Colonic mucosa (tissue), 4 donors: ENCODE results near the gene GOLGA8B. TPM values are rescaled to one million over a fixed set of nuclear protein-coding genes. Genes with fewer than 3 reads are reported as not detected.
A peak's percentile ranks its signal among the peaks of the same experiment; 100 is the strongest.
"Not testable (repeated sequence)": the region's sequence is repeated elsewhere in the genome, so short reads cannot be mapped to it uniquely, and the experiment has no call there.

Experiments used
- DNase-seq: peaks from one replicate; pipeline ENCODE4 v3.0.0-alpha.2; 2020
- H3K27ac ChIP-seq: fragments of 200-600 bp; one replicate; pipeline ENCODE4 v1.8.0; 2021
- H3K27me3 ChIP-seq: fragments of 200-600 bp; one replicate; pipeline ENCODE4 v1.8.0; 2021
- H3K36me3 ChIP-seq: fragments of 200-600 bp; one replicate; pipeline ENCODE4 v1.8.0; 2021
- H3K4me1 ChIP-seq: fragments of 200-600 bp; one replicate; pipeline ENCODE4 v1.8.0; 2021; ENCODE audit warnings: mild to moderate bottlenecking
- H3K4me3 ChIP-seq: fragments of 200-600 bp; one replicate; pipeline ENCODE4 v1.8.0; 2021
- H3K9ac ChIP-seq, 2 donors: one replicate each; pipeline ENCODE4 v1.7.0; 2013; ENCODE audit warnings: control low read depth in 2 of 2, low read depth in 2 of 2, low read length in 2 of 2
- H3K9me3 ChIP-seq: fragments of 200-600 bp; one replicate; pipeline ENCODE4 v1.8.0; 2021
- intact Hi-C: fragments of 100-400 bp; cut with DNase I; formaldehyde crosslinking; loops from one replicate; pipeline ENCODE4 v1.14.1; 2022
- total RNA-seq, 2 donors: library from RNA; stranded (reverse); fragmentation: NEBNext Ultra II Directional in 1 of 2; extraction: Animal tissue kit (Norgen Biotek cat#: 25700) in 1 of 2; gene quantifications; one replicate each; pipeline ENCODE4 v1.2.1, GENCODE V29; 2021
- TF ChIP-seq, protein P1 (sequence below): fragments of 200-600 bp; IDR thresholded peaks from one replicate; pipeline ENCODE4 v1.8.0; 2022; ENCODE audit warnings: antibody characterized with exemption, mild to moderate bottlenecking
- donor health status: healthy.
- donor health status: DM: no; HTN: no; CAD: no.
- donor health status: DM: no; HTN: no; CAD: no.

GOLGA8B gene
- total RNA-seq, 2 donors from 2014 or later: 10.2 to 20.7 TPM

DNA sequence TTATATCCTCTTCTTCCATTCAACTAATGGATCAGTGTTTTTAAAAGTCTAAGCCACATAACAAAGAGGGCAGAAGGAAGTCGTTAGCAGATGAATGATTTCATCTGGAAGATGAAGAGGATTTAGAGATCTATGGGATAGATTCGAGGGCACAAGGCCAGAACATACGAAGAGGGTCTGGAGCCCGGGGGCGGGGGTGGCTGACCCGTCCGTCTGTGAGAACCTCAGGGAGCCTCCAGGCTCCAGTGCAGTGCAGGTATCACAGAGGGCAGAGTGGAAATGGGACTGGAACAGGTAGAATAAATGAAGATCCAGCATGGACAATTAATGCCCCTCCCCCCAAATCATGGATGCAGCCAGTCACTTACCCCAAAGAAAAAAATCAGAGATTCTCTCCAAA lies 1.5 kb upstream of the GOLGA8B start:
- Histone ChIP-seq H3K4me1 (no peaks in the 10 kb centered on the region), H3K4me3 (no peak overlapping the region), H3K27me3 (peaks cover 5% of the 10 kb centered on the region), H3K27ac (no peak overlapping the region), H3K36me3 (no peaks in the 10 kb centered on the region), H3K9me3 (no peaks in the 10 kb centered on the region), H3K9ac (no peak overlapping the region)
- intact Hi-C loops: loop anchor here (5.0 to 10.0 kb wide), 2 partner anchors 73 to 520 kb away; no protein-coding TSS in a partner anchor
- DNase-seq: no peak
- TF ChIP-seq, protein P1, sequence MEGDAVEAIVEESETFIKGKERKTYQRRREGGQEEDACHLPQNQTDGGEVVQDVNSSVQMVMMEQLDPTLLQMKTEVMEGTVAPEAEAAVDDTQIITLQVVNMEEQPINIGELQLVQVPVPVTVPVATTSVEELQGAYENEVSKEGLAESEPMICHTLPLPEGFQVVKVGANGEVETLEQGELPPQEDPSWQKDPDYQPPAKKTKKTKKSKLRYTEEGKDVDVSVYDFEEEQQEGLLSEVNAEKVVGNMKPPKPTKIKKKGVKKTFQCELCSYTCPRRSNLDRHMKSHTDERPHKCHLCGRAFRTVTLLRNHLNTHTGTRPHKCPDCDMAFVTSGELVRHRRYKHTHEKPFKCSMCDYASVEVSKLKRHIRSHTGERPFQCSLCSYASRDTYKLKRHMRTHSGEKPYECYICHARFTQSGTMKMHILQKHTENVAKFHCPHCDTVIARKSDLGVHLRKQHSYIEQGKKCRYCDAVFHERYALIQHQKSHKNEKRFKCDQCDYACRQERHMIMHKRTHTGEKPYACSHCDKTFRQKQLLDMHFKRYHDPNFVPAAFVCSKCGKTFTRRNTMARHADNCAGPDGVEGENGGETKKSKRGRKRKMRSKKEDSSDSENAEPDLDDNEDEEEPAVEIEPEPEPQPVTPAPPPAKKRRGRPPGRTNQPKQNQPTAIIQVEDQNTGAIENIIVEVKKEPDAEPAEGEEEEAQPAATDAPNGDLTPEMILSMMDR: no peak

GRCh38 chr15:34584330-34584668 lies 848 bp upstream of the GOLGA8B start:
- intact Hi-C loops: loop anchor here (5.0 to 10.0 kb wide), 2 partner anchors 72 to 519 kb away; no protein-coding TSS in a partner anchor
- DNase-seq: no peak
- no peak overlapping the region for H3K27ac ChIP-seq

DNA sequence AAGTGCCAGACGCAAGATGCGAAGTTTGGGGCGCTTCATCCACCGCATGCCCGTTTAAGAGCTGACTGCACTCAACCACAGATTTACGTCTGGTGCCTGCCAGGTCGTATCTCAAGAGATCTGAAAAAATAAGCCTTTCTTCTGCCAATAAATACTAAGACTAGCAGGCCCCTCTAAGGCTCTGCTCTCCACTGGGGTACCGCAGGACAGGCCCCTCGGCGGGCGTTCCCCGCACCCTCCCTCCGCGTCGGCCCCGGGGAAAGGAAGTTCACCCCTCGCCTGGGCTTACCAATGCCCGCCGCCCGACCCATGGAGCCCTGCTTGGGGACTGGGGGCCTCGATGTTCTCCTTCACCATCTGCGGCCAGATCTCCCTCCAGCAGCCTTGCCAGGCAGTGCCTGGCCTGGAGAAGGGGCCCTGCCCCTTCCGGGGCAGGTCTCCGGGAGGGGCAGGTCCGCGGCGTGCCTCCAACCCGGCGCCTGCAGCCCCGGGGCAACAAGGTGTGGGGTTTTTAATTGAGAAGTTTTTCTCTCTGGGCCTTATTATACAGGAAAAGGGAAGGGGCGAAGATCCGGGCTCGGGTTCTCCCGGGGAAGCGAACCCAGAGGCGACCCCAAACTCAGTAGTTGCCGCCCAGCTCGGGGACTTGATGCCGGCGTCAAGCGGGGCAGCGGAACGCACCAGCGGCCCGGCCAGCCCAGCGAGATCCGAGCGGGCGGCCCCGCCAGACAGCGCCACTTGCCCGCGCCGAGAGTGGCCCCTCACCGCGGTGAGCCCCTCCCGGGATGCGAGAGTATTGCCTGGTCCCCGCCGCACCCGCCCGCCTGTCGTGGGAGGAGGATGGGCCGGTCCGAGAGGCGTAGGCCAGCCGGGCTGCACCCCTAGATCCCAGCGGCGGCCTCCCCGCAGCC lies 735 bp downstream of the GOLGA8B start:
- H3K9ac ChIP-seq: peak overlapping the region; percentile 26 to 63
- TF ChIP-seq, protein P1: no peak
- DNase-seq: peak; percentile 59
- no peaks in the 10 kb centered on the region for H3K9me3 ChIP-seq
- intact Hi-C loops: loop anchor here (5.0 to 10.0 kb wide), 2 partner anchors 70 to 518 kb away; no protein-coding TSS in a partner anchor
- H3K27ac ChIP-seq: no peak overlapping the region
- no peaks in the 10 kb centered on the region for H3K4me1 ChIP-seq
- H3K4me3 ChIP-seq: peak overlapping the region; percentile 82
- no peaks in the 10 kb centered on the region for H3K36me3 ChIP-seq
- H3K27me3 ChIP-seq: peaks cover 5% of the 10 kb centered on the region

More at GRCh38 chr15:34584330-34584668, 848 bp upstream of the GOLGA8B start:
- Histone ChIP-seq H3K9ac (peak overlapping the region; percentile 26 to 63), H3K9me3 (no peaks in the 10 kb centered on the region), H3K4me3 (peak overlapping the region; percentile 82), H3K4me1 (no peaks in the 10 kb centered on the region), H3K27me3 (peaks cover 5% of the 10 kb centered on the region), H3K36me3 (no peaks in the 10 kb centered on the region)
- TF ChIP-seq, protein P1: no peak

DNA sequence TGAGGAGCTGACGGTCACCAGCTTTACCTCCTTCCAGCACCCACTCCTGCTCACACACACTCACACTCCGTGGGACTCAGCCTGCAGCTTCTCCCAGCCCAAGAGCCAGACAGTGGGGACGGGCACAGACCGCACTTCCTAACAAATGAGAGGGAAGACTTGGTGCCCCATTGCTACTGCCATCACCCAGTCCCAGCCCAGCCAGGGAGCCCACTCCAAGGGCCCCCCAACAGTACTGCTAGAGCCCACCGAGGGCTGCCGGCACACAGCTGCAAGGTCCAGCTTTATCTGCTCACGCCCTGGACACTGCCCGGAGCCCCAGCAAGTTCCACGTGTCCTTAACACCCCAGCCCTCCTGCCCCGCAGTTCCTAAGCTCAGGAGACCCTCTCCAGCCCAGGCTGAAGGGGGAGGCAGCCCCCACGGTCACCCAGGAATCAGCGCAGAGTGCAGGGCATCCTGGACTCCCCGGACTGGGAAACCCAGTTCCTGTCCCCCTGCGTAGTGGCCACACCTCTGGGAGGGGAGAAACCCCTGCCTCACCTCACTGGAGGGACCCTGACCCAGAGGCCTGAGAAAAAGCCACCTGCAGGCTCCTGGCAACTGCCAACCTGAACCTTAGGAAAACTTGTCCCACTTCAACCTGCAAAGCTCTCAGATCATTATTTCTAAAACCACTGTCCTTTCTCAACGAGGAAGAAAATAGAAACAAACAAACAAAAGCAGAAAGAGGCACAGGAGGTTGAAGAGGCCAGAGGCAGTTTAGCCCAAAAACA lies 1.6 kb downstream of the GOLGA8B start:
- not testable (repeated sequence) for H3K27ac ChIP-seq, H3K36me3 ChIP-seq, H3K27me3 ChIP-seq, H3K9ac ChIP-seq, H3K9me3 ChIP-seq, H3K4me1 ChIP-seq, DNase-seq
- intact Hi-C loops: loop anchor here (5.0 to 10.0 kb wide), 2 partner anchors 70 to 517 kb away; no protein-coding TSS in a partner anchor
- peak overlapping the region; percentile 82 for H3K4me3 ChIP-seq

- no peak for DNase-seq
- TF ChIP-seq, protein P1: no peak
- Histone ChIP-seq H3K9me3 (no peaks in the 10 kb centered on the region), H3K4me1 (no peaks in the 10 kb centered on the region), H3K36me3 (no peaks in the 10 kb centered on the region), H3K27ac (no peak overlapping the region), H3K9ac (no peak overlapping the region), H3K4me3 (no peak overlapping the region), H3K27me3 (peaks cover 5% of the 10 kb centered on the region)
- intact Hi-C loops: loop anchor here (5.0 to 10.0 kb wide), 2 partner anchors 69 to 516 kb away; no protein-coding TSS in a partner anchor
Measured at GRCh38 chr15:34581043-34581365, 2.4 kb downstream of the GOLGA8B start.

- not testable (repeated sequence) for H3K27me3 ChIP-seq, H3K4me1 ChIP-seq, H3K4me3 ChIP-seq, H3K36me3 ChIP-seq, H3K9me3 ChIP-seq, H3K27ac ChIP-seq, DNase-seq, H3K9ac ChIP-seq
- intact Hi-C loops: loop anchor here (5.0 to 10.0 kb wide), 2 partner anchors 68 to 516 kb away; no protein-coding TSS in a partner anchor
Measured at GRCh38 chr15:34580251-34581042, 3.0 kb downstream of the GOLGA8B start.
